ENCODE data around the gene GRAP2.

- TF ChIP-seq POLR2AphosphoS5 (IDR thresholded peaks at IDR 0.05; ENCODE audit: low read depth, low read length) (no peak), CTCF (IDR thresholded peaks at IDR 0.05) (no peak), REST (IDR thresholded peaks at IDR 0.05; ENCODE audit: insufficient read depth in 1 of 2, low read depth in 2 of 2, low read length in 1 of 2) (no peak), SIN3A (IDR thresholded peaks at IDR 0.05; ENCODE audit: borderline replicate concordance, insufficient read depth, low read depth, low read length) (no peak), TCF7L2 (IDR thresholded peaks at IDR 0.05; ENCODE audit: low read depth, low read length) (no peak)
These were observed 88.7 kb downstream of the GRAP2 start for GRCh38 chr22:39989633-39990032.

Measured in Panc1 (cell line).